ENCODE results near the gene FBXO24. TPM values are rescaled to one million over a fixed set of nuclear protein-coding genes. Genes with fewer than 3 reads are reported as not detected.

Gene FBXO24
- total RNA-seq, 4 donors from 2014 or later = 1.8 to 1.9 TPM; not detected in 2

DNA sequence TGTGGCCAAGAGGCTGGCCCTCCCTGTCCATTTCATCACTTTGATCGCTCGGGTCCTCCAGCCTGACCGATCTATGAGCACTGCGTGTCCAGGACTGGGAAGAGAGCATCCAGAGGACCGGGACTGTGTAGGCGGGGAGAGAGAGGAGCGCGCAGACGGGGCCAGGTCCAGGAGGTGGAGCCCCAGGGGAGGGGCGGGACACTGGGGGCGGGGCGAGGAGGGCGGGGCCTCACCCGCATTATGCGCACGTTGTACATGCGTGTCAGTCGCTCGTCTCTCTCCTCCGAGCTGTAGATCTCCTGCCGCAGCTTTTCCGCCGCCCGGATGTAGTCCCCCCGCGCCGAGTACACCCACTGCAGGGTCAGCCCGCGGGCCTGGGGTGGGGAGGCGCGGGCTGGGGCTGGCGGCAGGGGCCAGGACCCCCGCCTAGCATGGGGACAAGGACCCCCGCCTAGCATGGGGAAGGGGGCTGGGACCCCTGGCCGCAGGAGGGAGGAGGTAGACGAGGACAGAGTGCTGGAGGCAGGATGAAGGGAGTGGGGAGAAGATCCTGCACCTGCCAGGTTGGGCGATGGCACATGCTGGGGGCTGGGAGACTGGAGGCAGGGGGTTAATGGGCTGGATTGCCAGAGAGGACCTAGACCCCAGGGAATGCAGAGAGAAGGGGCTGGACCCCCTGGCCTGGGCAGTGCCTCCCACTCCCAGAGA lies 40.6 kb downstream of the FBXO24 start:
- 33 to 40% methylated on average over 1 to 3 of the region's 37 CpGs for WGBS, 2 donors (ENCODE audit: low coverage in 1 of 2)
- Histone ChIP-seq H3K36me3 (peaks cover 0 to 4% of the 10 kb centered on the region in 2 donors), H3K4me3 (peak overlapping the region in 1 of 2 donors; percentile 44), H3K27ac (peak overlapping the region in 1 of 4 donors; percentile 50), H3K9me3 (no peaks in the 10 kb centered on the region), H3K4me1 (peaks cover 0 to 12% (median 0%) of the 10 kb centered on the region in 3 donors), H3K27me3 (peaks cover 25% of the 10 kb centered on the region)
- TF ChIP-seq POLR2A (IDR thresholded peaks at IDR 0.05) (no peak), POLR2AphosphoS5 (IDR thresholded peaks at IDR 0.05) (no peak), EP300 (IDR thresholded peaks at IDR 0.05) (no peak)
- TF ChIP-seq, protein P1, sequence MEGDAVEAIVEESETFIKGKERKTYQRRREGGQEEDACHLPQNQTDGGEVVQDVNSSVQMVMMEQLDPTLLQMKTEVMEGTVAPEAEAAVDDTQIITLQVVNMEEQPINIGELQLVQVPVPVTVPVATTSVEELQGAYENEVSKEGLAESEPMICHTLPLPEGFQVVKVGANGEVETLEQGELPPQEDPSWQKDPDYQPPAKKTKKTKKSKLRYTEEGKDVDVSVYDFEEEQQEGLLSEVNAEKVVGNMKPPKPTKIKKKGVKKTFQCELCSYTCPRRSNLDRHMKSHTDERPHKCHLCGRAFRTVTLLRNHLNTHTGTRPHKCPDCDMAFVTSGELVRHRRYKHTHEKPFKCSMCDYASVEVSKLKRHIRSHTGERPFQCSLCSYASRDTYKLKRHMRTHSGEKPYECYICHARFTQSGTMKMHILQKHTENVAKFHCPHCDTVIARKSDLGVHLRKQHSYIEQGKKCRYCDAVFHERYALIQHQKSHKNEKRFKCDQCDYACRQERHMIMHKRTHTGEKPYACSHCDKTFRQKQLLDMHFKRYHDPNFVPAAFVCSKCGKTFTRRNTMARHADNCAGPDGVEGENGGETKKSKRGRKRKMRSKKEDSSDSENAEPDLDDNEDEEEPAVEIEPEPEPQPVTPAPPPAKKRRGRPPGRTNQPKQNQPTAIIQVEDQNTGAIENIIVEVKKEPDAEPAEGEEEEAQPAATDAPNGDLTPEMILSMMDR (IDR thresholded peaks at IDR 0.05) = no peak
- peak; percentile 95 for ATAC-seq

DNA sequence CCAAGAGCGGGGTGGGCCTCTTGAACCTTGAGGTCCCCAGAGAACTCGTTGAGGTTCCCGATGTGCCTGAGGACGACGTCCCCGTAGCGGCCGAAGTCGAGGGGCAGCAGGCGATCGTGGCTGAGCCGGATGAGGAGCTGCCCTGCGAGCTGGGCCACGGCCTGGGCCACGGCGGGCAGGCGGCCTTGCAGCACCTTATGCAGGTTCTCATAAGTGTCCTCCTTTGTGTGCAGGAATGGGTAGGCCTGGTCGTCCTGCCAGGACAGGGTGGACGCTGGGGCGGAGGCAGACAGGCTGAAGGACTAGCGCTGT lies 41.1 kb downstream of the FBXO24 start:
- Histone ChIP-seq H3K4me1 (peaks cover 0 to 12% (median 0%) of the 10 kb centered on the region in 3 donors), H3K27ac (no peak overlapping the region), H3K36me3 (no peaks in the 10 kb centered on the region), H3K4me3 (peak overlapping the region in 1 of 2 donors; percentile 44), H3K27me3 (peaks cover 30% of the 10 kb centered on the region), H3K9me3 (no peaks in the 10 kb centered on the region)
- TF ChIP-seq POLR2AphosphoS5 (IDR thresholded peaks at IDR 0.05) (no peak), POLR2A (IDR thresholded peaks at IDR 0.05) (no peak), EP300 (IDR thresholded peaks at IDR 0.05) (no peak)
- TF ChIP-seq, protein P1 (IDR thresholded peaks at IDR 0.05) = no peak
- 85 to 92% methylated on average over 2 to 4 of the region's 21 CpGs for WGBS, 2 donors (ENCODE audit: low coverage in 1 of 2)
- no peak for ATAC-seq

GRCh38 chr7:100629117-100629716 lies 43.1 kb downstream of the FBXO24 start:
- TF ChIP-seq POLR2AphosphoS5 (IDR thresholded peaks at IDR 0.05) (no peak), POLR2A (IDR thresholded peaks at IDR 0.05) (no peak)
- TF ChIP-seq, protein P1 (IDR thresholded peaks at IDR 0.05) = peak in 1 of 4 experiments; percentile 15
- Histone ChIP-seq H3K9me3 (no peaks in the 10 kb centered on the region), H3K36me3 (no peaks in the 10 kb centered on the region), H3K4me1 (peaks cover 0 to 26% (median 6%) of the 10 kb centered on the region in 3 donors), H3K27ac (no peak overlapping the region), H3K27me3 (peaks cover 50% of the 10 kb centered on the region), H3K4me3 (no peak overlapping the region)
- 54 to 68% methylated on average over 3 to 4 of the region's 11 CpGs for WGBS, 2 donors (ENCODE audit: low coverage in 1 of 2)
- no peak for ATAC-seq

DNA sequence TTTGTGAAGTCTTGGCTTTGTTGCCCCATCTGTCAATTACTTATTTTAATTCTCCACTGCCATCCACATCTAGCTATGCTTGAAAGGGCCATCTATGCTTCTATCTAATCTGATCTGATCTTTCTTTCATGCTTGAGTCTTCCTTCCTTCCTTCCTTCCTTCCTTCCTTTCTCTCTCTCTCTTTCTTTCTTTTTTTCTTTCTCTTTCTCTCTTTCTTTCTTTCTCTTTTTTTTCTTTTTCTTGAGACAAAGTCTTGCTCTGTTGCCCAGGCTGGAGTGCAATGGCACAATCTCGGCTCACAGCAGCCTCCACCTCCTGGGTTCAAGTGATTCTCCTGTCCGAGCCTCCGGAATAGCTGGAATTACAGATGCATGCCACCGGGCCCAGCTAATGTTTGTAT lies 43.9 kb downstream of the FBXO24 start:
- no peaks in the 10 kb centered on the region for H3K36me3 ChIP-seq
- no peak for ATAC-seq
- H3K4me1 ChIP-seq = peaks cover 0 to 26% (median 6%) of the 10 kb centered on the region in 3 donors
- WGBS, 2 donors (ENCODE audit: low coverage in 1 of 2) = 88 to 92% methylated on average over 2 to 3 of the region's 4 CpGs
- H3K27ac ChIP-seq = no peak overlapping the region
- no peak overlapping the region for H3K4me3 ChIP-seq
- peaks cover 59% of the 10 kb centered on the region for H3K27me3 ChIP-seq
- H3K9me3 ChIP-seq = no peaks in the 10 kb centered on the region
- TF ChIP-seq, protein P1 (IDR thresholded peaks at IDR 0.05) = no peak
- TF ChIP-seq EP300 (IDR thresholded peaks at IDR 0.05) = no peak

All from gastroesophageal sphincter (tissue), 4 donors.